NB4 (cell line): Measurements from ENCODE around the gene CSMD2.

Experiments
- DNase-seq: peaks from one replicate; pipeline ENCODE4 v3.0.0; 2010; ENCODE audit warnings: low read depth
- H3K4me3 ChIP-seq: one replicate; pipeline ENCODE4 v1.5.1; 2011; ENCODE audit warnings: mild to moderate bottlenecking, low read depth, low read length, moderate library complexity
- CTCF ChIP-seq: IDR thresholded peaks from one replicate; pipeline ENCODE4 v1.5.1; 2012; ENCODE audit warnings: low read depth, low read length
- MYC ChIP-seq: IDR thresholded peaks from 2 replicates; pipeline ENCODE4 v1.6.1; 2011; ENCODE audit warnings: low read depth, low read length
- POLR2A ChIP-seq: IDR thresholded peaks from 2 replicates; pipeline ENCODE4 v1.6.1; 2011; ENCODE audit warnings: mild to moderate bottlenecking; ENCODE audit not compliant: insufficient read length; ENCODE audit errors: extremely low read depth
- TF ChIP-seq, protein P1 (sequence below): IDR thresholded peaks from 2 replicates; pipeline ENCODE4 v1.6.1; 2011; ENCODE audit warnings: low read depth, low read length

CSMD2 gene

GRCh38 chr1:34009340-34009985, 155.6 kb downstream of the CSMD2 start:
- no peak overlapping the region for H3K4me3 ChIP-seq
- TF ChIP-seq, protein P1, sequence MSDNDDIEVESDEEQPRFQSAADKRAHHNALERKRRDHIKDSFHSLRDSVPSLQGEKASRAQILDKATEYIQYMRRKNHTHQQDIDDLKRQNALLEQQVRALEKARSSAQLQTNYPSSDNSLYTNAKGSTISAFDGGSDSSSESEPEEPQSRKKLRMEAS: no peak
- no peak for TF ChIP-seq MYC
- no peak for TF ChIP-seq POLR2A
- no peak for TF ChIP-seq CTCF
- no peak for DNase-seq

GRCh38 chr1:34007760-34008159, 157.3 kb downstream of the CSMD2 start:
- TF ChIP-seq MYC (no peak), CTCF (no peak), POLR2A (no peak)
- TF ChIP-seq, protein P1: no peak

GRCh38 chr1:34005309-34005708, 159.7 kb downstream of the CSMD2 start:
- no peak for DNase-seq
- TF ChIP-seq, protein P1: no peak
- TF ChIP-seq MYC (no peak), CTCF (no peak), POLR2A (no peak)
- H3K4me3 ChIP-seq: no peak overlapping the region

More at GRCh38 chr1:34007760-34008159, 157.3 kb downstream of the CSMD2 start:
- H3K4me3 ChIP-seq: no peak overlapping the region
- no peak for DNase-seq

DNA sequence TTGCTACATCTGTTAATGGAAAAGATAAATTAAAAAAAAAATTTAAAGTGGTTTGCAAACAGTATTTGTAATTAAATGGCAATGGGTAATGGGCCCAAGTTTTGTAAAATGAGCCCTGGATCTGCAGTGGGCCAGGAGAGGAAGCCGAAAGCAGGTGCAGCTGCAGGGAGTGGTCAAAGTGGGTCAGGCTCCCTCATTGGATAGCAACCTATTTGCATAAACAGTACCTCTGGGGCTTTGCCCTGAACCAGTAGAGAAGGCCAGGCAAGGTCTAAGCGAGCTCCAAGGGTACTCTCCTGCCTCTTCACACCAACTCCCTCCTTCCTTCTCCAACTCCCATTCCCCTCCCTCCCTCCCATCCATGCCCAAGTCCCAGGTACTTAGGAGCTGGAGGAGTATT, 162.2 kb downstream of the CSMD2 start:
- DNase-seq: no peak
- TF ChIP-seq, protein P1: no peak
- TF ChIP-seq MYC (no peak), POLR2A (no peak), CTCF (no peak)
- no peak overlapping the region for H3K4me3 ChIP-seq

DNA sequence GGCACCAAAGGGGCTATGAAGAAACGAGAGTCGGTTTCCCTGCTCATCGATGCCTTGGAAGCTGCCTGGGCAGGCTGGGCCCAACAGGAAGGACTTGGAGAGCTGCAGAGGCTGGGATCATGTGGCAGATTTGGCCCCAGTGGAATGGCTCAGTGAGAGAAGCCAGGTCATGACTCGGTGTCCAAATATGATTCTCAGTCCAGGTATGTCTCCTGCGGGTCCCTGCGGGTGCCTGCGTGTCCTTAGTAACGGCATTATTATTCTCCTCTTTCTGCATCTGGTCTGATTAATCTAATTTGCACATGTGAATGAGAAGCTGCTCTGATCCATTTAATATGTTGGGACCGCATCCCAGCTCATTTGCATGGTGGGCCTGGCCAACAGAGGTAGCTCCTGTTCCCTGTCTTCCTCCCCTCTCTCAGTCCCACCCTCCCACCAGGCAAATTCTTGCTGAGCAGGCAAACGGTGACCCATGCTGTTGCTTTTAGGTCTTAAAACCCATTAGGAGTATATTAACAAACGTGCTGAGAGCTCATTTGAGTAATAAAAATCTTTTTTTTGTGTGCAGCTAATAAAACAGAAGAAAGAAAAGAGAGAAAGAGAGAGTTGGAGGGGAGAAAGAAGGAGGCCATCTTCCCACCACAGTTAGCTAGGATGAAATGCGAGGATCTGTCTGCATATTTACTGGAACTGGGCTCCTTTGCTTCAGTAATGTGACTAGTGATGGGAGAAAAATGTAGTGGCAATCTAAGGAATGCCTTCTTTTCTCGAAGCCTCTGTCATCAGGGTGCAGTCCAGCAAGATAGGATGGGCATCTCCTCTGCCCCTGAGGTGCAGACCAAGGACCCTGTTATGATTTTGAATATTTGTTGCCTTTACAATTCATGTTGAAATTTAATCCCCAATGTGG, 167.6 kb downstream of the CSMD2 start:
- TF ChIP-seq POLR2A: no peak
- TF ChIP-seq MYC: no peak
- TF ChIP-seq, protein P1: no peak
- TF ChIP-seq CTCF: no peak
- DNase-seq: no peak
- no peak overlapping the region for H3K4me3 ChIP-seq
